Adrenal gland (tissue), 12 donors: Measurements from ENCODE around the gene TNFRSF25. TPM values are rescaled to one million over a fixed set of nuclear protein-coding genes. Genes with fewer than 3 reads are reported as not detected.

Source experiments
- DNase-seq, 7 donors: peaks; one replicate each; pipeline ENCODE4 v3.0.0-alpha.2; 2019 to 2020
- H3K27ac ChIP-seq, 5 donors: fragments of 200-600 bp; sonication (generic) in 4 of 5; 1 replicate in 3 of 5; 2 replicates in 2 of 5; pipeline versions ENCODE4 v1.5.1 to v1.8.0; 2016 to 2020; ENCODE audit warnings: mild to moderate bottlenecking in 1 of 5
- H3K27me3 ChIP-seq: fragments of 200-600 bp; 2 replicates; pipeline ENCODE4 v1.8.0; 2021
- H3K36me3 ChIP-seq, 2 donors: fragments of 200-600 bp; replicated peaks in 1 of 2; 1 replicate in 1 of 2; 2 replicates in 1 of 2; pipeline versions ENCODE4 v1.5.1 to v1.8.0; 2018 to 2022
- H3K4me1 ChIP-seq, 2 donors: fragments of 200-600 bp; replicated peaks in 1 of 2; 1 replicate in 1 of 2; 2 replicates in 1 of 2; pipeline versions ENCODE4 v1.5.1 to v1.8.0; 2018 to 2021
- H3K4me3 ChIP-seq, 4 donors: fragments of 200-600 bp; sonication (generic) in 3 of 4; one replicate each; pipeline ENCODE4 v1.5.1; 2016 to 2018
- H3K9me3 ChIP-seq, 3 donors: fragments of 200-600 bp; sonication (generic) in 1 of 3; replicated peaks in 1 of 3; 1 replicate in 2 of 3; 2 replicates in 1 of 3; pipeline versions ENCODE4 v1.5.1 to v1.8.0; 2016 to 2021
- CTCF ChIP-seq, 6 experiments: fragments of 450-650 bp in 4 of 6; fragments of 200-600 bp in 2 of 6; sonication (generic) in 1 of 6; IDR thresholded peaks; 1 replicate in 5 of 6; 2 replicates in 1 of 6; pipeline versions ENCODE4 v1.5.1 to v1.8.0; 2016 to 2021; ENCODE audit warnings: antibody characterized with exemption in 6 of 6, mild to moderate bottlenecking in 2 of 6, moderate library complexity in 1 of 6
- POLR2A ChIP-seq, 2 donors: fragments of 450-650 bp; IDR thresholded peaks; one replicate each; pipeline ENCODE4 v1.6.1; 2017; ENCODE audit warnings: antibody characterized with exemption in 2 of 2, mild to moderate bottlenecking in 2 of 2, moderate library complexity in 1 of 2
- WGBS, 4 donors: extraction: QIAGEN DNeasy Blood & Tissue Kit in 2 of 4; methylation state at CpG; one replicate each; pipeline versions ENCODE4 v1.1.5 to v1.1.7; 2013 to 2017; 5-methylcytosine and 5-hydroxymethylcytosine counted together
- intact Hi-C, 2 donors: fragments of 100-400 bp; cut with DNase I; formaldehyde crosslinking; loops; one replicate each; pipeline versions ENCODE4 v1.14.1 to v1.15.0; 2022 to 2023
- polyA plus RNA-seq, 3 donors: library from polyadenylated mRNA; stranded (reverse); fragments of 200-250 nt in 2 of 3; fragments of 350-450 nt in 1 of 3; fragmentation: Illumina TruSeq in 1 of 3; extraction: RNeasy Lipid Tissue Mini Kit (QIAGEN cat#74804) in 1 of 3; gene quantifications; one replicate each; pipeline ENCODE4 v1.2.3, GENCODE V29; 2013 to 2014
- total RNA-seq, 9 donors: library from RNA; depleted of rRNA in 4 of 9; stranded (reverse); fragments of >200 nt in 4 of 9; fragments of 120-200 nt in 1 of 9; fragmentation: NEBNext Ultra II Directional in 1 of 9; extraction: Animal tissue kit (Norgen Biotek cat#: 25700) in 1 of 9; gene quantifications; one replicate each; pipeline versions ENCODE4 v1.1.0 to v1.2.4, GENCODE V29; 2013 to 2023
- donor health status: healthy with polysubstance abuse.
- donor health status: Bipolar disorder and iron deficiency.
- donor health status: DM: yes; HTN: yes; CAD: no.
- donor health status: DM: no; HTN: no; CAD: no.
- donor health status: DM: no; HTN: no; CAD: no.
- donor health status: DM: yes; HTN: yes; CAD: no.

Gene TNFRSF25
- total and polyA plus RNA-seq, 12 donors: 1.2 to 169 (median 9.7) TPM

- 13 to 48% (median 18%) methylated on average over 3 to 75 of the region's 80 CpGs for WGBS, 4 donors
- Histone ChIP-seq H3K9me3 (no peaks in the 10 kb centered on the region), H3K27me3 (no peaks in the 10 kb centered on the region), H3K4me3 (peak overlapping the region in 1 of 4 donors; percentile 20), H3K36me3 (no peaks in the 10 kb centered on the region), H3K4me1 (peaks cover 5 to 27% of the 10 kb centered on the region in 2 donors), H3K27ac (peak overlapping the region in 1 of 5 donors; percentile 29)
- no peak for DNase-seq
- TF ChIP-seq CTCF (IDR thresholded peaks at IDR 0.05): no peak
- no peak for TF ChIP-seq POLR2A (IDR thresholded peaks at IDR 0.05)
- intact Hi-C loops: loop anchor here (5.0 to 10.0 kb wide), 2 partner anchors 67 to 159 kb away; partner anchors contain the start of gene NOL9 (in 1 of the 2)
These were observed 19.5 kb upstream of the TNFRSF25 start for GRCh38 chr1:6485168-6486101.

GRCh38 chr1:6484826-6485167, 18.8 kb upstream of the TNFRSF25 start:
- Histone ChIP-seq H3K36me3 (no peaks in the 10 kb centered on the region), H3K27me3 (no peaks in the 10 kb centered on the region), H3K9me3 (no peaks in the 10 kb centered on the region), H3K4me1 (peaks cover 0 to 21% of the 10 kb centered on the region in 2 donors), H3K4me3 (peak overlapping the region in 1 of 4 donors; percentile 20), H3K27ac (no peak overlapping the region)
- 44 to 67% (median 56%) methylated on average over 10 to 13 of the region's 13 CpGs for WGBS, 4 donors
- TF ChIP-seq POLR2A (IDR thresholded peaks at IDR 0.05) (no peak), CTCF (IDR thresholded peaks at IDR 0.05) (no peak)
- intact Hi-C loops: loop anchor here (5.0 to 10.0 kb wide), 2 partner anchors 68 to 160 kb away; partner anchors contain the start of gene NOL9 (in 1 of the 2)
- no peak for DNase-seq

- H3K9me3 ChIP-seq: no peaks in the 10 kb centered on the region
- TF ChIP-seq CTCF (IDR thresholded peaks at IDR 0.05) (no peak), POLR2A (IDR thresholded peaks at IDR 0.05) (no peak)
- H3K4me3 ChIP-seq: no peak overlapping the region
- 95 to 100% (median 97%) methylated on average over 2 to 7 of the region's 7 CpGs for WGBS, 4 donors
- H3K36me3 ChIP-seq: no peaks in the 10 kb centered on the region
- H3K4me1 ChIP-seq: peaks cover 0 to 15% of the 10 kb centered on the region in 2 donors
- DNase-seq: no peak
- intact Hi-C loops: loop anchor here (10.0 kb wide), 1 partner anchor 161 kb away; no protein-coding TSS in a partner anchor
- no peaks in the 10 kb centered on the region for H3K27me3 ChIP-seq
- H3K27ac ChIP-seq: no peak overlapping the region
These were observed 17.8 kb upstream of the TNFRSF25 start for GRCh38 chr1:6483761-6484117.

GRCh38 chr1:6483017-6483760, 17.2 kb upstream of the TNFRSF25 start:
- Histone ChIP-seq H3K9me3 (no peaks in the 10 kb centered on the region), H3K4me3 (no peak overlapping the region), H3K36me3 (no peaks in the 10 kb centered on the region), H3K4me1 (peaks cover 0 to 15% of the 10 kb centered on the region in 2 donors), H3K27ac (no peak overlapping the region), H3K27me3 (no peaks in the 10 kb centered on the region)
- peak in 2 of 7 donors; percentile 35 to 67 for DNase-seq
- 77 to 83% (median 80%) methylated on average over 7 to 14 of the region's 14 CpGs for WGBS, 4 donors
- intact Hi-C loops: loop anchor here (10.0 kb wide), 1 partner anchor 162 kb away; no protein-coding TSS in a partner anchor
- TF ChIP-seq CTCF (IDR thresholded peaks at IDR 0.05) (no peak), POLR2A (IDR thresholded peaks at IDR 0.05) (no peak)
